ENCODE data around the gene U2AF1L4.
"Not testable (repeated sequence)": the region's sequence is repeated elsewhere in the genome, so short reads cannot be mapped to it uniquely, and the experiment has no call there.

Gene U2AF1L4

DNA sequence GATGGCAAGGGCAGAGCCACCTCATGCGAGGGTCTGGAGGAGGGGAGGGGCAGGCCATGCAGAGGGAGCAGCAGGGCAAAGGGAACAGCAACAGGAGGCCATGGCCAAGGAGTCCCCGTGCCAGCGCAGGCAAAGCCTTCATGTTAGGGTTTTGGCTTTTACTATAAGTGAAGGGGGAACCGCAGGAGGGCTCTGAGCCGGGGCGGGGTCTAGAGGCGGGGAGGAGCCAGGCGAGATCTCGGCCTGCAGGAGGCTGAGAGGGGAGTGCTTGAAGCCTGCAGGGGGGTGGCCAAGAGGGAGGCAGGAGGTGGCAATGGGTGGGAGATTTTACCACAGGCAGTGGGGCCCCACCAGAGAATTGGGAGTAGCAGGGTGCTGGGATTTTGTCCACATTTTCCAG is 36.4 kb upstream of the U2AF1L4 start:
- DNase-seq (ENCODE audit: low read depth in 2 of 3, low spot score in 1 of 3), result no peak

DNA sequence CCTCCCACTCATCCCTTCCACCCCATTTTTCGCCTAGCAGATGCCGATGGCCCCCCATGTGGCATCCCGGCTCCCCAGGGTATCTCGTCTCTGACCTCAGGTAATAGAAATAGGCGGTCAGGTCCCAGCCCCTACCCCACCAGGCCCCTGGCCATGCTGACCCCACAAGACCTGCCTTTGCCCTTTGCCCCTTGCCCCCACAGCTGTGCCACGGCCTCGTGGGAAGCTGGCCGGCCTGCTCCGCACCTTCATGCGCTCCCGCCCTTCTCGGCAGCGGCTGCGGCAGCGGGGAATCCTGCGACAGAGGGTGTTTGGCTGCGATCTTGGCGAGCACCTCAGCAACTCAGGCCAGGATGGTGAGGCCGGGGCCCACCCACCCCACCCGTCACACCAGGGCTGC is 35.5 kb upstream of the U2AF1L4 start:
- no peak for DNase-seq (ENCODE audit: low read depth in 2 of 3, low spot score in 1 of 3)

DNA sequence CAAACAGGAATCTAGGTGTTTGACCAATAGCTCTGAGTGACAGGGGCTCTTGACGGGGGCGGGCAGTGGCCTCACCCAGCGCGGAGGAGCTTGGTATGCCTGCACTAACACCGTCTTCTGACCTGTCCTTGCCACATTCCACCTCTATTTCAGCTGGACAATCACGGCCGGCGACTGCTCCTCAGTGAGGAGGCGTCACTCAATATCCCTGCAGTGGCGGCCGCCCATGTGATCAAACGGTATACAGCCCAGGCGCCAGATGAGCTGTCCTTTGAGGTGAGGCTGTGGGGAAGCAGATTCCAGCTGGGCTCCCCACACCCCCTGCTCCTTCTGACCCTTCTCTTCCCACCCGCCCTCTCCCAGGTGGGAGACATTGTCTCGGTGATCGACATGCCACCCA is 34.8 kb upstream of the U2AF1L4 start:
- DNase-seq (ENCODE audit: low read depth in 2 of 3, low spot score in 1 of 3), result no peak

DNA sequence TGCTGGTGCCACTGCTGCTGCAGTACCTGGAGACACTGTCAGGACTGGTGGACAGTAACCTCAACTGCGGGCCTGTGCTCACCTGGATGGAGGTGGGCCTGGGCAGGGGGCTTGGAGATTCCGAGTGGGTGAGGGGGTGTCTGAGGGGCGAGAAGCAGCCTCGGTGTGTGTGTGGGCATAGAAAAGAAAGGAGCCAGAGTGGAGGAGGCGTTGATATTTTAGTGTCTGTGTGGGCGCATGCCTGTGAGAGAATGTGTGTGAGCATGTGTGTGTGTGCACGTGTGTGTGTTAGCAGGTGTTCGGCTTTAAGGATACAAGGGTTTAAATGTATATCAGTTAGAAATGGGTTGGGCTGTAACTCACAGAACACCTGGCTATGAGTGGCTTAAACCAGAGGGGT is 33.8 kb upstream of the U2AF1L4 start:
- no peak for DNase-seq (ENCODE audit: low read depth in 2 of 3, low spot score in 1 of 3)

DNA sequence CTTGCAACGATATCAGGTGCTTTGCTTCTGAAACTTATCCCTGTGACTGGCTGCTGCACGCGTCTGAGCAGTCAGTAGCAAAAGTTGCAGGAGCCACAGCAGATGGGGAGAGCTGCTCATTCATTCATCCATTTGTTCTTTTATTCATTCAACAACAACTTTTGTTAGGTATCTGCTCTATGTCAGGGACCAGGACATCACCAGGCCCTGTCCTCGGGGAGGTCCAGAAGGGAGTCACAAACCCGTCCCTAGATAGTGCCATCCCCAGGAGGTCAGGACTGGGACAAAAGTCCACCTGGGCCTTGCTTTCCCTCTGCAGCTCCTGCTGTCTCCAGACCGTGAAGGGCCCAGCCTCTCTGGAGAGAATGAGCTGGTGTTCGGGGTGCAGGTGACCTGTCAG is 32.7 kb upstream of the U2AF1L4 start:
- DNase-seq (ENCODE audit: low read depth in 2 of 3, low spot score in 1 of 3), result no peak

DNA sequence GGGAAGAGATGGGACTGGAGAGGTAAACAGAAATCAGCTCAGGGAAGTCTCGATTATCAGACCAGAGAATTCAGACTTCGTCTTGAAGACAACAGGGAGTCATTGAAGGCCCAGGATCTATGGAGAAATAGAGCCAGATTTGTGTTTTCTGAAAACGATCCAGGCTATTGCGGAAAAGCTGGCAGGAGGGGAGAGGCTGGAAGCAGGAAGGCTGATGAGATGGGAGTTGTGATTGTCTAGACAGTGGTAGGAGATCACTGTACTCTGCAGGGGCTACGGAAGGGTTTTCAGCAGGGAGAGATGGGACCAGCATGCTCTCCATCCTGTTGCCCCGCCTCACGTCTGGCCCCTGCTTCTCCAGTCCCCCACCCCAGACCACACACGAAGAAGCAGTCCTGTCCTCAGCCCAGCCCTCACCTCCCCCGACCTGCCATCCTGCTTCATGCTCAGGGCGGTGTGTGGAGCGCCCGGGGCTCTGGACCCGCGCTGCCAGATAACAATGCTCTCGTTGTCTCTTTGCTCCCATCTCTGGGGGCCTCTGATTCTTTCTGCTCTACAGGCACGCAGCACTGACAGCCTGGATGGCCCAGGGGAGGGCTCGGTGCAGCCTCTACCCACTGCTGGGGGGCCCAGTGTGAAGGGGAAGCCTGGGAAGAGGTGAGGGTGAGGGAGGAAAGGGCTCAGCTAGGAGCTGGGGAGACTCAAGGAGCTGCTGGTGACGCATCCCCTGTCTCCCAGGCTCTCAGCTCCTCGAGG is 32.0 kb upstream of the U2AF1L4 start:
- DNase-seq (ENCODE audit: low read depth in 2 of 3, low spot score in 1 of 3), result no peak

DNA sequence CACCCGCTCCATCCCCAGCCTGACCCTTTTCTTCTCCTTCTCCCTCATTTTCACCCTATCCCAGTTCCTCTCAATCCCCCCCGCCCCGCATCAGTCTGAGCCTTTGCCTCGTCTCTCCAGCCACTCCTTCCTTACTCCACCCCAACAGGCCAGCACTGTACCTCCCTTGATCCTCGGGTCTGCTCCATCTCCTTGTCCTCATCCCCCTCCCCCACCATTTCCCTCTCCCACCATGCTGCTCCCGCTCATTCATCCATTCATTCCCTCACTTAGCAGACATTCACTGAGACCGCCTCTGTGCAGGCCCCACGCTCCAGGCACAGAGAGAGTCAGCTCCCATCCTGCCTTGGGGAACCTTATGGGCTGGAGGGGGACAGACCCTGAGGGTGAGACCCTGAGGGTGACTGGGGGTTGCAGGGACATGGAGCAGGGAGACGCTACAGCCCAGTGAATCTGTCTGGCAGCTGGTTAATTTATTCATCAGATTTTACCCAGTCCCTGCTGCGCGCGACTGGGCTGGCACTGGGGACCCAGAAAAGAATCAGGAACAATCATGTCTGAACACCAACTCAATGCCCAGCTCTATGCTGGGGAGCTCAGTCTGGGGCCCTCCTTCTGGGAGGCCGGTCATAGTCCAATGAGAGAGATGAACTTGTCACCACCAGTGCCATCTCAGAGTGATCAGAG is 31.0 kb upstream of the U2AF1L4 start:
- DNase-seq (ENCODE audit: low read depth in 2 of 3, low spot score in 1 of 3), result no peak

DNA sequence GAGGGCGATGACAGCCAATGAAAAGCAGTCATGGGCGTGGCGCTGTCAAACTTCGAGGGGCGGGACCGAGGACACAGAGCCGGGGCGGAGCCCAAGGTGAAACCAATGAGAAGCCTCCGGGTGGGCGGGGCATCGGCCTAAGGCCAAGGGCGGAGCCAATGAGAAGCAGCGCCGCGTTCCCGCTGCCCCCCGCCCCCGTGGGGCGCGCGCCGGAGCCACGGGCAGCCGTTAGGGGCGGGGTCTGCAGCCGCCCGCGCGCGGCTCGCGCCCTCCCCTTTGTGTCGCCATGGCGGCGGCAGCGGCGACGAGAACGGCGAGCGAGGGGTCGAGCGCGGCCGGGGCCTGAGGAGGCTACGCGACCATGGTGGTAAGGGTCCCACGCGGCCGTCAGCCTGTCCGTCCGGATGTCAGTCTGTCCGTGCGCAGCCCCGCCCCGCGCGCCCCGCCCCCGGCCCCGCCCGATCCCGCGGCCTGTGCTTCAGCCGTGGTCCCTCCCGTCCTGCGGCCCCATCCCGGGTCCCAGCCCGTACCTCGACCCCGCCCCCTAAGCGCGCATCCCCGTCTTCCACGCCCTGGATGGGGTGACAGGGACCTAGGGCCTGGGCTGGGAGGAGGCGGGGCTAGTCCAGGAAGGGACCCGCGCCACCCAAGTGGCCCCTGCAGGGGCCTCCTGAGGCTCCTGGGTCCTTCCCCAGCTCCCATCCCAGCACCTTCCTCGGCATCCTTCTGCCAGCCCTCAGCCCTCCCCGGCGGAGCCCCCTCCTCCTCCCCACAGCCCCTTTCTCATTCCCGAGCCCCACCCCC is 30.3 kb upstream of the U2AF1L4 start, which contains the start of gene ARHGAP33:
TSS of gene ARHGAP33 (plus strand) at position 267 of the 804 bp plus-strand sequence. CDS start at position 362, 95 bp downstream.
- peak; percentile 98 to 100 (median 99) for DNase-seq (ENCODE audit: low read depth in 2 of 3, low spot score in 1 of 3)

DNA sequence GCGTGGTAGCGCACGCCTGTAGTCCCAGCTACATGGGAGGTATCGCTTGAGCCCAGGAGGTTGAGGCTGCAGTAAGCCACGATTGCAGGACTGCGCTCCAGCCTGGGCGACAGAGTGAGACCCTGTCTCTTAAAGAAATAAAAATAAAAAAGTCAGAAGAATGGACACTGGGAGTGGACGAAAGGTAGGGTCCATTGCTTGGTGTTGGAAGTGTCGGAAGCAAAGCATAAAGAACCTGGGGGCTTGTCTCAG is 29.8 kb upstream of the U2AF1L4 start:
- DNase-seq (ENCODE audit: low read depth in 2 of 3, low spot score in 1 of 3), result no peak

DNA sequence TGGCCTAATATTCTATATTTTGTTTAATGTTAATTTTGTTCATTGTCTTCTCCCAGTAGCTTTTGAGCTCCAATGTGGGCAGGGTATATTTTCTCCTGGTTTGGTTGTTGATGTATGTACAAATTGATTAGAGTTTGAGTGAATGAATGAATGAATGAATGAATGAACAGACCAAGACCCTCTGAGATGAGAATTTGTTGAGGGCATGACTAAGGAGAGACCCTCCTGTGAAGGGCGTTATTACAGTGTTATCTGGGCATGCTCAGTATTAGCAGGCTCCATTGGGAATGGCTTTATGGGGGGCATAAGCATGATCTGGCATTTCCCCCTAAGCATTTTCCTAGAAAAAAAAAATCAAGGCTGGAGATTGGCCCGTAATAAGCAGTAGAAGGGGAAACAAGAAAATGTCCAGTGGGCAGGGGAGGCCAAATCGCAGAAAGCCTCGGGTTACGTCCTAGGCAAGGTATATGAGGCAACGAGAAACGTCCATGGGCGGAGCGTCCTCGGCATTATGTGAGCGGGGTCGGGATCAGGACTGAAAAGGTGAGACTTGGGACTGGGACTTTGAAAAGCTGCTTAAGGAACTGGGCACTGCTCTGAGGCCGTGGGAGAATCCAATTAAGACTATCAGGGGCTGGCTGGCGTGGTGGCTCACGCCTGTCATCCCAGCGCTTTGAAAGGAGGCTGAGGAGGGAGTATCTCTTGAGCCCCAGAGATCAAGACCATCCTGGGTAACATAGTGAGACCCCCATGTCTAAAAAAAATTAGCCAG is 29.2 kb upstream of the U2AF1L4 start:
- DNase-seq (ENCODE audit: low read depth in 2 of 3, low spot score in 1 of 3), result no peak

DNA sequence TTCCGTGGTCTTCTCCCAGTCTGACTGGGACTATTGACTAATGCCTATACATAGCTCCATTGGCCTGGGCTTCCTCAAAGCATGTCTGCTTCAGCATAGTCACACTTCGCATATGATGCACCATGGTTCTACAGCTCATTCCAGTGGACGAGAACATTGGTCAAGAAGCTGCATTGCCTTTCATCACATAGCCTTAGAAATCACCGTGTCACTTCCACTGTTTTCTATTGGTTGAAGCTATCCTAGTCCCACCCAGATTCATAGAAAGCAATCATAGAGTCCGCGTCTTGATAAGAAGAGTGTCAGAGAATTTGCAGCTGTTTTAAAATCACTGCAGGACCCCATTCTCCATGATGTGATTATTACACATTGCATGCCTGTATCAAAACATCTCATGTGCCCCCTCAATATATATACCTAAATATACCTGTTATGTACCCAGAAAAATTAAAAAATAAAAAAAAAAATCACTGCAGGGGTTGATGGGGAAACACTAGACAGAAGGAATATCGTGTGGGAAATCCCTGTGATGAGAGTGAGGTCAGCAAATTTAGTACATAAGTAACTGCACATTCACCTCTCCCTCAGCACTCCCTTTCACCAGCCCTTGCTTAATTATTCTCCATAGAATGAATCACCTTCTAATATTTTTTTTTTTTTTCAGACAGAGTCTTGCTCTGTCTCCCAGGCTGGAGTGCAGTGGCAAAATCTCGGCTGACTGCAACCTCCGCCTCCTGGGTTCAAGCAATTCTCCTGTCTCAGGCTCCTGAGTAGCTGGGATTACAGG is 28.0 kb upstream of the U2AF1L4 start:
- DNase-seq (ENCODE audit: low read depth in 2 of 3, low spot score in 1 of 3), result no peak

DNA sequence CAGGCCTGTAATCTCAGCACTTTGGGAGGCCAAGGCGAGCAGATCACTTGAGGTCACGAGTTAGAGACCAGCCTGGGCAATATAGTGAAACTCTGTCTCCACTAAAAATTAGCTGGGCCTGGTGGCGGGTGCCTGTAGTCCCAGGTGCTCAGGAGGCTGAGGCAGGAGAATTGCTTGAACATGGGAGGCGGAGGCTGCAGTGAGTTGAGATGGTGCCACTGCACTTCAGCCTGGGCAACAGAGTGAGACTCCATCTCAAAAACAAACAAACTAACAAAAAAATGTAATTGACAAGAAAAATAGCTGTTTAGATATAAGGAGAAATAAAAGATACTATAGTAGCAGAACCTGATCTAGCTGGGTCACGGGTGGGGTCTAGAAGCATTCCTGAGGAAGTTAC is 27.1 kb upstream of the U2AF1L4 start:
- DNase-seq (ENCODE audit: low read depth in 2 of 3, low spot score in 1 of 3), result not testable (repeated sequence)

DNA sequence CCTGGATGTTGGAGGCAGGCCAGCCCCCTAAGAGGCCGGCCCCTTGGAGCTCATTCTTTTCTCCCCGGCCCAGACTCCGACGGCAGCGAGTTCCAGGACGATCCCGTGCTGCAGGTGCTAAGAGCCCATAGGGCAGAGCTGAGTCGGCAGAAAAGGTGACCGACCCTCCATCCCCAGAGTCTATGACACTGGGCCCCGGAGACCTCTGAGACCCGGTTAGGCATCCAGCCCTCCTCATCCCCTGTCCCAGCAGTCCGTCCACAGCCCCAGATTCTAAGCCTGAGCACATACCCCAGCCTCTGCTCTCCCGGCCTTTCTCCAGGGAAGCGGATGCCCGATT is 22.8 kb upstream of the U2AF1L4 start:
- DNase-seq (ENCODE audit: low read depth in 2 of 3, low spot score in 1 of 3), result no peak

DNA sequence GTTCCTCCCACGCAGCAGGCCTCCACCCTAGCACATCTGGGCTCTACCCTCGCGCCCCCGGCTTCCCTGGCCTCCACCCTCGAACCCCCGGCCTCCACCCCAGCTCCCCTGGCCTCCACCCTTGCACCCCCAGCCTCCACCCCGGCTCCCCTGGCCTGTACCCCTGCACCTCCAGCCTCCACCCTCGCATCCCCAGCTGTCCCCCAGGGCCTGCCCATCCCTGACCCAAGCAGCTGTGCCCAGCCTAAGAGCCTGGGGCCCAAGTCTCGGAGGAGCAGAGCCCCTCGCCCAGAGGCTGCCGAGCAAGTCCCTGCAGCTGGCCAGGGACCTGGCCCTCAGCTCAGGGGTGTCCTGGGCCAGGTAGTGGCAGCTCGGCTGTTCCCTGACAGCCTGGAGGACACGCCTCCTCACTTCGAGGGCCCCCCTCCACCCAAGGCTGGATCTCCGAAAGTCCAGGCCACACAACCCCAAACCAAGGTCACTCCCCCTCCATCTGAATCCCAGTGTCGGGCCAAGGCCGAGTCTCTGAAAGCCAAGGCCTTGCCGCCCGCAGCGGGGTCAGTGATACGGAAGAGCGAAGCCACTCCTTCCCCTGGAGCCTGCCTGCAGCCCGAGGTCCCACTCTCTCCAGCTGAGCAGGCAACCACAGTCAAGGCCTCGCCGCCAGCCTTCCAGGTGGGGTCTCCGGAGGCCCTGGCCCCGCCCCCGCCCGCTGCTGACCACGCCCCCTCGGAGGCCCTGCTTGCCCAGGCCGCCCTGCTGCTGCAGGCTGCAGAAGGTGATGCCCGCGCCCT is 22.3 kb upstream of the U2AF1L4 start:
- DNase-seq (ENCODE audit: low read depth in 2 of 3, low spot score in 1 of 3), result no peak

DNA sequence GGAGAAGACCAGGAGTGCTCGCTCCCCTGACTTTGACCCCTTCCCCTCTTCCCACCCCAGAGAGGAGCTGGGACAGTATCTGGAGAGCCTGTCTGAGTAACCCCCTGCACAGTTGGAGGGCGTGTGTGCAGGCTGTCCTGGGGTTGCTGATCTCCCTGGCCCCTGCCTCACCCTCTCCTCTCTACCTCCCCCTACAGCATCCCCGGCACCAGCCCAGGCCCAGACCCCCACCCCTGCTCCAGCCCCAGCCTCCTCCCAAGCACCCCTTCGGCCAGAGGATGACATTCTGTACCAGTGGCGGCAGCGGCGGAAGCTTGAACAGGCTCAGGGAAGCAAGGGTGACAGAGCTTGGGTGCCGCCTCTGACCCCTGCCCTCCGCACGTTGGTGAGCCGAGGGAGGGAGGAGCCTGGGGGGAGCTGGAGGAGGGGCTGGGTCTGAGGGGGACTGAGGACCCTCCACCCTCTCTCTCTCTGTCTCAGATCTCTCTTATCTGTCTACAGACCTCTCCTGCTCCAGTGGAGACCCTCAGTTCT is 21.4 kb upstream of the U2AF1L4 start:
- no peak for DNase-seq (ENCODE audit: low read depth in 2 of 3, low spot score in 1 of 3)

DNA sequence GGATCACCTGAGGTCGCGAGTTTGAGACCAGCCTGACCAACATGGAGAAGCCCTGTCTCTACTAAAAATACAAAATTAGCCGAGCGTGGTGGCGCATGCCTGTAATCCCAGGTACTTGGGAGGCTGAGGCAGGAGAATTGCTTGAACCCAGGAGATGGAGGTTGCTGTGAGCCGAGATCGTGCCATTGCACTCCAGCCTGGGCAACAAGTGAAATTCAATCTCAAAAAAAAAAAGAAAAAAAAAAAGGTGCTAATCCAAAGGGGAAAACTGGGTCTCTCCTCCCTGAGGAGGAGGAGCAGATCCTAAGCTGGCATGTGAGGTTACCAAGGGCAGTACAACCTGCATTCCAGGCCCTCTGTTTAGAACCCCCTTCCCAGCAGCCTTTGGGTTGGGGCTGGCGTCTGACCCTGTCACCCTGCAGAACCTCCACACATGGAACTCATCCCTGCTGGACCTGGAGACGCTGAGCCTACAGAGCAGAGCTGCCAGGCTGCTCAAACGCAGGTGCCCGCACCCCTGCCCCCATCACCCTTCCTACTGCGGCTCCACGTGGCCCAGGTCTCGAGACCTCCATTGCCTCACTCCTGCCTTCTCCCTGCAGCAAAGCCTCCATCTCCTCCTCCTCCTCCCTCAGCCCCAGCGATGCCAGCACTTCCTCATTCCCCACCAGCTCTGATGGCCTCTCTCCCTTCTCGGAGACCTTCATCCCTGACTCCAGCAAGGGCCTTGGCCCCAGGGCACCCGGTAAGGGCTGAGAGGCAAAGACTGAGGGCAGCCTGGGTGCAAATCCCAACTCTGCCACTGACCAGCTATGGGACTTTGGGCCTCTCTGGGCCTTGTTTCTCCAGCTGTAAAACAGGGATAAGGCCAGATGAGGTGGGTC is 19.5 kb upstream of the U2AF1L4 start:
- DNase-seq (ENCODE audit: low read depth in 2 of 3, low spot score in 1 of 3), result no peak

DNA sequence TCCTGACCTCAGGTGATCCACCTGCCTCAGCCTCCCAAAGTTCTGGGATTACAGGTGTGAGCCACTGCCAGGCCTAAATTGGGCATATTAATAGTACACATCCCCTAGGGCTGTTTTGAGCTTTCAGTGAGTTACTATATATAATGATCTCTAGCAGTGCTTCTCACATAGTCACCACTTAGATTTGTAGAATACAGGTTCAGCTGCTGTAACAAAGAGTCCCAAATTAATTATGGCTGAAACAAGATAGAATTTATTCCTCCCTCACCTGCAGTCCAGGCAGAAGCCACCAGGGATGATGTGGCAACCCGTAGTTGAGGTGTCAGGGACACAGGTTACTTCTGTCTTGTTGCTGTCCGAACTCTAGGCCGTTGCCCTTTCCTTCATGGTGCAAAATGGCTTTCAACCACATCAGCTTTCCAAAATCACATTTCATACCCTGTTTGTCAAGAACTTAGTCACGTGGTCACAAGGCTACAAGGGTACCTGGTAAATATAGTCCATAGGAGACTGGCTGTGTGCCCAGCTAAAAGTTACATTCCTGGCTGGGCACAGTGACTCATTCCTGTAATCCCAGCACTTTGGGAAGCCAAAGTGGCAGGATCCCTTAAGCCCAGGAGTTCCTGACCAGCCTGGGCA is 15.6 kb upstream of the U2AF1L4 start:
- DNase-seq (ENCODE audit: low read depth in 2 of 3, low spot score in 1 of 3), result no peak

DNA sequence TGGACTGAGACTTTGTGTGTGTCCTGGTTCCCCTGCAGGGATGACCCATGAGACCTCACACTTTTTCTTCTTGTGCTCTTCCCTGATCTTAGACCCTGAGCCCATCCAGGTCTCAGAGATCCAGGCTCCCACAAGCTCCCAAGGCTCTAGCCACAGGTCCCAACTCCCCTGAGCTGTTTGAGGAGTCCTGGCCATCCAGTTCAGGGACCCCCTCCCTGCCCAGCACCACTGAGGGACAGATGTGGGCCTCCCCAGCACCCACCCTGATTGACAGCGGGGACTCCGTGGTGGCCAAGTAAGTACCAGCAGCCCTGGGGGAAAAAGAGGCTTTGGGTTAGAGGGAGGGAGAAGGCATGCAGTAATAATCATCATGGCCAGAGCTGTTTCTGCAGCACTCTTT is 14.5 kb upstream of the U2AF1L4 start:
- DNase-seq (ENCODE audit: low read depth in 2 of 3, low spot score in 1 of 3), result no peak

Data from stimulated activated CD4-positive, alpha-beta T cell treated with anti-CD3 and anti-CD28 coated beads, Interleukin-12 subunit alpha, Interleukin-12 subunit beta, amount 100 ng/mL, for 48 hours (primary cell).